SK-N-SH treated with all-trans-retinoic acid at 6 μM for 48 hours (cell line): Measurements from ENCODE around the gene WIZ.

Experiments
- ATAC-seq: fragments of 200-7000 bp; cut with Tn5 transposase; 3 replicates; pipeline ENCODE4 v1.9.1; 2020; ENCODE audit warnings: mild to moderate bottlenecking, moderate library complexity
- ARNTL ChIP-seq: fragments of 450-650 bp; formaldehyde crosslinking; IDR thresholded peaks from 2 replicates; pipeline ENCODE4 v1.5.0; 2020; ENCODE audit warnings: low read depth, mild to moderate bottlenecking, moderate library complexity, borderline replicate concordance
- BACH2 ChIP-seq: fragments of 250-450 bp; sonication (Bioruptor Pico); IDR thresholded peaks from 2 replicates; pipeline ENCODE4 v1.9.0; 2021; ENCODE audit warnings: mild to moderate bottlenecking, borderline replicate concordance
- CREB5 ChIP-seq: fragments of 250-450 bp; sonication (Bioruptor Pico); IDR thresholded peaks from 2 replicates; pipeline ENCODE4 v1.5.1; 2020; ENCODE audit warnings: low read depth, mild to moderate bottlenecking, moderate library complexity
- CSDC2 ChIP-seq: fragments of 250-450 bp; sonication (Bioruptor Pico); IDR thresholded peaks from 2 replicates; pipeline ENCODE4 v1.5.0; 2020; ENCODE audit warnings: mild to moderate bottlenecking, moderate library complexity
- CSRNP3 ChIP-seq: fragments of 250-450 bp; sonication (Bioruptor Pico); IDR thresholded peaks from 2 replicates; pipeline ENCODE4 v1.5.1; 2021; ENCODE audit warnings: mild to moderate bottlenecking, moderate library complexity
- GLIS3 ChIP-seq: fragments of 250-450 bp; sonication (Bioruptor Pico); IDR thresholded peaks from 2 replicates; pipeline ENCODE4 v1.5.0; 2020; ENCODE audit warnings: mild to moderate bottlenecking, moderate library complexity
- OSR1 ChIP-seq: fragments of 250-450 bp; sonication (Bioruptor Pico); IDR thresholded peaks from 2 replicates; pipeline ENCODE4 v1.8.0; 2022; ENCODE audit warnings: moderate library complexity, mild to moderate bottlenecking, inconsistent platforms
- PATZ1 ChIP-seq: fragments of 250-450 bp; sonication (Bioruptor Pico); IDR thresholded peaks from 2 replicates; pipeline ENCODE4 v1.8.0; 2020; ENCODE audit warnings: mild to moderate bottlenecking, moderate library complexity, borderline replicate concordance
- POU6F1 ChIP-seq: fragments of 250-450 bp; sonication (Bioruptor Pico); IDR thresholded peaks from 2 replicates; pipeline ENCODE4 v1.8.0; 2021; ENCODE audit warnings: low read depth, mild to moderate bottlenecking, moderate library complexity, borderline replicate concordance
- PPARA ChIP-seq: fragments of 250-450 bp; sonication (Bioruptor Pico); IDR thresholded peaks from 2 replicates; pipeline ENCODE4 v1.5.0; 2020; ENCODE audit warnings: mild to moderate bottlenecking, borderline replicate concordance
- RARB ChIP-seq: fragments of 250-450 bp; sonication (Bioruptor Pico); IDR thresholded peaks from 2 replicates; pipeline ENCODE4 v1.8.0; 2021; ENCODE audit warnings: mild to moderate bottlenecking, moderate library complexity
- SNAI2 ChIP-seq: fragments of 250-450 bp; sonication (Bioruptor Pico); IDR thresholded peaks from 2 replicates; pipeline ENCODE4 v1.5.0; 2020; ENCODE audit warnings: mild to moderate bottlenecking, moderate library complexity
- TCF4 ChIP-seq: fragments of 250-450 bp; sonication (Bioruptor Pico); IDR thresholded peaks from 2 replicates; pipeline ENCODE4 v1.8.0; 2021; ENCODE audit warnings: mild to moderate bottlenecking, moderate library complexity, borderline replicate concordance
- TOX ChIP-seq: fragments of 250-450 bp; sonication (Bioruptor Pico); IDR thresholded peaks from 2 replicates; pipeline ENCODE4 v1.8.0; 2021; ENCODE audit warnings: mild to moderate bottlenecking, moderate library complexity, borderline replicate concordance
- ZC3H10 ChIP-seq: fragments of 250-450 bp; sonication (Bioruptor Pico); IDR thresholded peaks from 2 replicates; pipeline ENCODE4 v1.5.1; 2021; ENCODE audit warnings: mild to moderate bottlenecking, moderate library complexity
- ZFP3 ChIP-seq: fragments of 250-450 bp; sonication (Bioruptor Pico); IDR thresholded peaks from 2 replicates; pipeline ENCODE4 v1.5.0; 2020; ENCODE audit warnings: mild to moderate bottlenecking, moderate library complexity
- ZFP30 ChIP-seq: fragments of 450-650 bp; formaldehyde crosslinking; IDR thresholded peaks from 2 replicates; pipeline ENCODE4 v1.5.0; 2022; ENCODE audit warnings: mild to moderate bottlenecking, moderate library complexity
- ZNF565 ChIP-seq: fragments of 450-650 bp; formaldehyde crosslinking; conservative IDR thresholded peaks from 2 replicates; pipeline ENCODE4 v1.5.0; 2020; ENCODE audit warnings: low read depth, mild to moderate bottlenecking, moderate library complexity
- ZNF70 ChIP-seq: fragments of 450-650 bp; formaldehyde crosslinking; IDR thresholded peaks from 2 replicates; pipeline ENCODE4 v1.5.0; 2020; ENCODE audit warnings: mild to moderate bottlenecking, moderate library complexity
- ZNF8 ChIP-seq: fragments of 450-650 bp; formaldehyde crosslinking; IDR thresholded peaks from 2 replicates; pipeline ENCODE4 v1.5.0; 2020; ENCODE audit warnings: mild to moderate bottlenecking, moderate library complexity

Gene WIZ

GRCh38 chr19:15463861-15464371 is 14.2 kb upstream of the WIZ start (continued):
- no peak for TF ChIP-seq PATZ1 (CRISPR knock-in tag)
- TF ChIP-seq ARNTL (CRISPR knock-in tag): no peak
- TF ChIP-seq ZFP30 (CRISPR knock-in tag): no peak
- TF ChIP-seq POU6F1 (CRISPR knock-in tag): no peak
- TF ChIP-seq OSR1: no peak
- TF ChIP-seq TOX: no peak
- no peak for TF ChIP-seq ZNF70 (CRISPR knock-in tag)

- no peak for ATAC-seq
- TF ChIP-seq ZNF70 (CRISPR knock-in tag) (no peak), CSDC2 (no peak), ZFP3 (CRISPR knock-in tag) (no peak), BACH2 (CRISPR knock-in tag) (no peak)
These were observed 11.9 kb upstream of the WIZ start for GRCh38 chr19:15461694-15462093.

GRCh38 chr19:15457701-15458484 is 8.1 kb upstream of the WIZ start:
- ATAC-seq: no peak
- TF ChIP-seq CSRNP3 (CRISPR knock-in tag) (no peak), ZNF565 (CRISPR knock-in tag) (no peak), SNAI2 (CRISPR knock-in tag) (no peak), PPARA (CRISPR knock-in tag) (no peak), GLIS3 (CRISPR knock-in tag) (no peak), ZC3H10 (CRISPR knock-in tag) (no peak), BACH2 (CRISPR knock-in tag) (no peak), RARB (CRISPR knock-in tag) (no peak), ZNF8 (CRISPR knock-in tag) (no peak), CREB5 (CRISPR knock-in tag) (no peak), TCF4 (CRISPR knock-in tag) (no peak), PATZ1 (CRISPR knock-in tag) (no peak)
